PC-9 (cell line): ENCODE measurements around the gene AMN1.

ENCODE experiments used
- CTCF ChIP-seq: fragments of 200-600 bp; sonication (generic); conservative IDR thresholded peaks from 2 replicates; pipeline ENCODE4 v1.6.1; 2017; ENCODE audit warnings: mixed run types, antibody characterized with exemption, mild to moderate bottlenecking, moderate library complexity
- EZH2 ChIP-seq: fragments of 200-600 bp; sonication (generic); IDR thresholded peaks from 2 replicates; pipeline ENCODE4 v1.8.0; 2017; ENCODE audit warnings: antibody characterized with exemption, low read depth

- TF ChIP-seq CTCF, result no peak
- no peak for TF ChIP-seq EZH2
Observed at GRCh38 chr12:31773223-31773750, 44.5 kb upstream of the AMN1 start.
